K562 (cell line): ENCODE measurements around the gene CACNB2. TPM values are rescaled to one million over a fixed set of nuclear protein-coding genes. Genes with fewer than 3 reads are reported as not detected.

Source experiments
- ATAC-seq: fragments of 200-7000 bp; cut with Tn5 transposase; 3 replicates; pipeline ENCODE4 v1.9.1; 2020; ENCODE audit warnings: moderate library complexity
- Bru-seq: library from RNA; stranded (reverse); fragments of 400-500 nt; gene quantifications from one replicate; lab custom pipeline; 2021; lab: Mats Ljungman, UMichigan
- BruChase-seq, 2 experiments: library from RNA; stranded (reverse); fragments of 400-500 nt; gene quantifications; one replicate each; lab custom pipeline; 2021; lab: Mats Ljungman, UMichigan
- BruUV-seq: library from RNA; stranded (reverse); fragments of 400-500 nt; replicated peaks from 2 replicates; lab custom pipeline; 2021; lab: Mats Ljungman, UMichigan
- CTCF ChIA-PET: fragments of 300-600 bp; formaldehyde crosslinking; extraction: SDS; loops from one replicate; lab custom pipeline; 2021; ENCODE audit warnings: low intra/inter-chr PET ratio; lab: Yijun Ruan, JAX
- POLR2A ChIA-PET: fragments of 300-600, 350-650 bp; sonication (Branson Sonifier 250); formaldehyde crosslinking; extraction: SDS; loops from one replicate; lab custom pipeline; 2021; ENCODE audit warnings: antibody characterized with exemption, inconsistent platforms; lab: Yijun Ruan, JAX
- DNase-seq, 4 experiments: peaks; one replicate each; pipeline versions ENCODE4 v3.0.0 to v3.0.0-alpha.2; 2011 to 2018; ENCODE audit warnings: low spot score in 3 of 4, mixed read lengths in 3 of 4; ENCODE audit errors: extremely low read depth in 1 of 4
- FAIRE-seq: peaks from 2 replicates; lab custom pipeline; 2011; peaks lifted over from hg19 to GRCh38; lab: Jason Lieb, UNC
- H2AFZ ChIP-seq: 2 replicates; pipeline ENCODE4 v1.6.0; 2011; ENCODE audit warnings: low read depth, low read length, control low read depth, inconsistent platforms
- H3K27ac ChIP-seq: fragments of 200-600 bp; 3 replicates; pipeline ENCODE4 v1.8.0; 2011; ENCODE audit warnings: low read depth, mild to moderate bottlenecking, control low read depth, inconsistent platforms, low read length, moderate library complexity, mixed read lengths; ENCODE audit errors: extremely low read depth
- H3K27me3 ChIP-seq, 2 experiments: fragments of 300-600 bp in 1 of 2; 2 replicates in 1 of 2; 3 replicates in 1 of 2; pipeline versions ENCODE4 v1.6.0 to v1.8.0; 2011; ENCODE audit warnings: inconsistent platforms in 2 of 2, low read length in 2 of 2, mild to moderate bottlenecking in 1 of 2, mixed read lengths in 1 of 2, moderate library complexity in 1 of 2; ENCODE audit not compliant: control insufficient read depth in 2 of 2, insufficient read depth in 2 of 2
- H3K36me3 ChIP-seq: fragments of 300-600 bp; 3 replicates; pipeline ENCODE4 v1.8.0; 2011; ENCODE audit warnings: mild to moderate bottlenecking, low read length, inconsistent platforms; ENCODE audit not compliant: control insufficient read depth, insufficient read depth
- H3K4me1 ChIP-seq, 2 experiments: fragments of 200-600 bp in 1 of 2; replicated peaks in 1 of 2; 2 replicates in 1 of 2; 3 replicates in 1 of 2; pipeline versions ENCODE4 v1.5.1 to v1.8.0; 2011; ENCODE audit warnings: inconsistent platforms in 2 of 2, low read length in 2 of 2, mild to moderate bottlenecking in 1 of 2, mixed read lengths in 1 of 2, moderate library complexity in 1 of 2; ENCODE audit not compliant: control insufficient read depth in 2 of 2, insufficient read depth in 2 of 2
- H3K4me2 ChIP-seq: 2 replicates; pipeline ENCODE4 v1.6.1; 2011; ENCODE audit warnings: low read length, control low read depth, inconsistent platforms, mixed read lengths; ENCODE audit not compliant: insufficient read depth
- H3K4me3 ChIP-seq: fragments of 200-600 bp; sonication (generic), shearing (Covaris generic); 2 replicates; pipeline ENCODE4 v1.5.1; 2016; ENCODE audit warnings: control low read depth, inconsistent platforms
- H3K79me2 ChIP-seq: fragments of 200-600 bp; 3 replicates; pipeline ENCODE4 v1.8.0; 2011; ENCODE audit warnings: low read length, inconsistent platforms; ENCODE audit not compliant: control insufficient read depth, insufficient read depth
- H3K9ac ChIP-seq, 2 experiments: 2 replicates each; pipeline versions ENCODE4 v1.6.0 to v1.6.1; 2011; ENCODE audit warnings: low read depth in 2 of 2, low read length in 2 of 2, control low read depth in 1 of 2, inconsistent platforms in 1 of 2, mild to moderate bottlenecking in 1 of 2, mixed read lengths in 1 of 2; ENCODE audit not compliant: insufficient read depth in 1 of 2
- H3K9me1 ChIP-seq: one replicate; pipeline ENCODE4 v1.6.0; 2011; ENCODE audit warnings: inconsistent platforms, mild to moderate bottlenecking, low read length, moderate library complexity; ENCODE audit not compliant: control insufficient read depth, insufficient read depth
- H3K9me3 ChIP-seq: replicated peaks from 2 replicates; pipeline ENCODE4 v1.5.1; 2011; ENCODE audit warnings: low read depth, low read length, inconsistent platforms; ENCODE audit not compliant: control insufficient read depth, insufficient read depth
- H4K20me1 ChIP-seq: replicated peaks from 2 replicates; pipeline ENCODE4 v1.6.1; 2011; ENCODE audit warnings: low read length, inconsistent platforms, mixed read lengths; ENCODE audit not compliant: control insufficient read depth, insufficient read depth
- ARID1B ChIP-seq: fragments of 450-650 bp; IDR thresholded peaks from 2 replicates; pipeline ENCODE4 v1.6.1; 2016; ENCODE audit warnings: antibody characterized with exemption, mild to moderate bottlenecking, inconsistent platforms
- ATF3 ChIP-seq, 2 experiments: fragments of 450-650 bp in 1 of 2; sonication (generic) in 1 of 2; formaldehyde crosslinking in 1 of 2; IDR thresholded peaks in 1 of 2; conservative IDR thresholded peaks in 1 of 2; 2 replicates each; pipeline versions ENCODE4 v1.6.1 to v1.8.1; 2016 to 2023; ENCODE audit warnings: mild to moderate bottlenecking in 2 of 2, moderate library complexity in 2 of 2, inconsistent platforms in 1 of 2, missing genetic modification reagents in 1 of 2
- HEY1 ChIP-seq: fragments of 250-450 bp; sonication (Bioruptor Pico); IDR thresholded peaks from 2 replicates; pipeline ENCODE4 v1.5.0; 2020; ENCODE audit warnings: mild to moderate bottlenecking, moderate library complexity, borderline replicate concordance
- NFE2L1 ChIP-seq: fragments of 450-650 bp; IDR thresholded peaks from 2 replicates; pipeline ENCODE4 v1.6.1; 2016; ENCODE audit warnings: missing genetic modification characterization, low read depth, mild to moderate bottlenecking, missing compliant biosample characterization, moderate library complexity, borderline replicate concordance
- RBM34 ChIP-seq: fragments of 200-400 bp; formaldehyde crosslinking; IDR thresholded peaks from 2 replicates; pipeline ENCODE4 v1.6.1; 2018; ENCODE audit warnings: low read length, borderline replicate concordance; ENCODE audit not compliant: insufficient read depth
- RNF219 ChIP-seq: fragments of 250-450 bp; sonication (Bioruptor Pico); IDR thresholded peaks from 2 replicates; pipeline ENCODE4 v1.5.0; 2022; ENCODE audit warnings: mild to moderate bottlenecking
- SMARCA4 ChIP-seq: fragments of 450-650 bp; IDR thresholded peaks from 2 replicates; pipeline ENCODE4 v1.6.1; 2016
- SRSF9 ChIP-seq: fragments of 200-400 bp; formaldehyde crosslinking; IDR thresholded peaks from 2 replicates; pipeline ENCODE4 v1.6.1; 2017; ENCODE audit warnings: low read depth, low read length, borderline replicate concordance
- ZNF449 ChIP-seq: fragments of 250-450 bp; sonication (Bioruptor Pico); IDR thresholded peaks from 2 replicates; pipeline ENCODE4 v1.8.0; 2022; ENCODE audit warnings: moderate library complexity, mild to moderate bottlenecking, inconsistent platforms
- WGBS: fragments of 100-300 bp; shearing (Covaris generic); methylation state at CpG from one replicate; pipeline ENCODE4 v1.1.6; 2016; ENCODE audit warnings: low coverage, mixed read lengths; ENCODE audit not compliant: insufficient coverage; ENCODE audit errors: missing lambda C conversion rate; 5-methylcytosine and 5-hydroxymethylcytosine counted together
- in situ Hi-C: fragments of 300-500 bp; cut with MboI; formaldehyde crosslinking; loops from 4 replicates; pipeline ENCODE4 v1.15.0; 2018; ENCODE audit warnings: inconsistent platforms, mixed read lengths
- intact Hi-C: fragments of 100-400 bp; cut with micrococcal nuclease; formaldehyde crosslinking; loops from 2 replicates; pipeline ENCODE4 v1.14.2; 2022
- long read RNA-seq, 3 experiments: library from polyadenylated mRNA in 2 of 3; library from RNA in 1 of 3; unstranded in 2 of 3; stranded (forward) in 1 of 3; transcript quantifications; one replicate each; pipeline ENCODE4 v2.0.0, GENCODE V29; 2019 to 2022
- polyA minus RNA-seq, 3 experiments: library from RNA; depleted of rRNA, polyadenylated mRNA; stranded (reverse); fragments of >200 nt; gene quantifications; 2 replicates each; pipeline ENCODE4 v1.2.3, GENCODE V29; 2011
- polyA plus RNA-seq, 8 experiments: library from polyadenylated mRNA; depleted of rRNA in 4 of 8; stranded (reverse) in 5 of 8; unstranded in 3 of 8; fragments of >200 nt; fragmentation: Nextera tagmentation in 2 of 8; fragmentation: Illumina TruSeq in 1 of 8; extraction: Ambion mirVana in 2 of 8; extraction: Trizol in 1 of 8; gene quantifications; 2 replicates each; pipeline versions ENCODE4 v1.2.1 to v1.2.3, GENCODE V29; 2011 to 2014; ENCODE audit warnings: inconsistent platforms in 1 of 8, missing spikeins in 1 of 8
- total RNA-seq, 7 experiments: library from RNA; depleted of rRNA in 6 of 7; stranded (reverse); fragments of >200 nt in 6 of 7; fragmentation: Illumina TruSeq in 2 of 7; extraction: Trizol in 2 of 7; gene quantifications; 2 replicates each; pipeline versions ENCODE4 v1.2.1 to v1.2.3, GENCODE V29; 2011 to 2021; ENCODE audit warnings: low replicate concordance in 1 of 7

CACNB2 gene
- total RNA-seq (2011; cell fraction: chromatin; rRNA removed; ENCODE audit: low replicate concordance) = 0.09 TPM in 1 of 2 replicates, not detected in the other
- total RNA-seq (2011; cell fraction: nucleolus; rRNA removed) = not detected in 2 replicates
- total RNA-seq (2011; cell fraction: nucleoplasm; rRNA removed) = 0.08 TPM in 1 of 2 replicates, not detected in the other
- not detected in 2 replicates for total RNA-seq (2014; rRNA removed)
- total RNA-seq (2014; rRNA removed; fragmentation: Illumina TruSeq; extraction: Trizol) = not detected in 2 replicates
- total RNA-seq (2015; rRNA removed; fragmentation: Illumina TruSeq; extraction: Trizol) = not detected in 2 replicates
- 0.09 TPM in 1 of 2 replicates, not detected in the other for total RNA-seq (2021)
- polyA plus RNA-seq (2011; rRNA removed) = not detected in 2 replicates
- polyA plus RNA-seq (2011; cell fraction: cytosol; rRNA removed) = not detected in 2 replicates
- polyA plus RNA-seq (2011; cell fraction: nucleus; rRNA removed) = not detected in 2 replicates
- 0.57 and 0.65 TPM in 2 replicates for polyA plus RNA-seq (2012)
- polyA plus RNA-seq (2014; fragmentation: Illumina TruSeq; extraction: Trizol) = not detected in 2 replicates
- polyA plus RNA-seq (2014; fragmentation: Nextera tagmentation; extraction: Ambion mirVana) = 1 to 10 TPM; 1.8 to 2.2 TPM
- not detected in 2 replicates for polyA plus RNA-seq (2014; rRNA removed)
- polyA minus RNA-seq (2011; rRNA and poly(A)+ RNA removed) = 0.11 TPM in 1 of 2 replicates, not detected in the other
- not detected in 2 replicates for polyA minus RNA-seq (2011; cell fraction: cytosol; rRNA and poly(A)+ RNA removed)
- polyA minus RNA-seq (2011; cell fraction: nucleus; rRNA and poly(A)+ RNA removed) = not detected in 2 replicates
- Bru-seq, nascent RNA = percentile 0 among the genes with signal in this experiment
- BruChase-seq, experiment 1, labeled RNA remaining after a 2-hour chase = percentile 2 among the genes with signal in this experiment
- BruChase-seq, experiment 2, labeled RNA remaining after a 6-hour chase = percentile 0 among the genes with signal in this experiment
- long read RNA-seq, experiment 1, partial matches to known transcripts = 0 of 4 reads
- long read RNA-seq, experiment 1, other reads (novel, unspliced or antisense) = 4 of 4 reads
- long read RNA-seq, experiment 2 = 0 reads
- long read RNA-seq, experiment 3 = 0 reads

GRCh38 chr10:18140149-18140956, at the start of gene CACNB2:
Gene CACNB2, plus strand, starts transcription at chr10:18140424.
- H3K4me3 ChIP-seq = no peak within 1 kb of the TSS
- peaks cover 7 to 22% of the 10 kb centered on the region in 2 experiments; a peak in 4 of 5 replicates for H3K27me3 ChIP-seq
- H3K9me3 ChIP-seq = no peaks in the 10 kb centered on the region
- DNase-seq = no peak
- ATAC-seq = no peak
- H4K20me1 ChIP-seq = no peaks in the 10 kb centered on the region
- peaks cover 0 to 10% of the 10 kb centered on the region in 2 experiments; a peak in 2 of 5 replicates for H3K4me1 ChIP-seq
- WGBS = 23% methylated on average over 37 of the region's 100 CpGs
- no peaks in the 10 kb centered on the region for H3K36me3 ChIP-seq
- POLR2A ChIA-PET = no interaction called here
- H3K9ac ChIP-seq = no peak within 1 kb of the TSS
- no TSS peak for BruUV-seq
- intact Hi-C loops (no loop called here), in situ Hi-C loops (no loop called here)
- H3K79me2 ChIP-seq = no peaks in the 10 kb centered on the region
- no peak for FAIRE-seq
- no peaks in the 10 kb centered on the region for H3K9me1 ChIP-seq
- no peak within 1 kb of the TSS for H3K27ac ChIP-seq
- no peak within 1 kb of the TSS for H3K4me2 ChIP-seq
- CTCF ChIA-PET = no interaction called here
- H2AFZ ChIP-seq = no peak within 1 kb of the TSS
- TF ChIP-seq RNF219 (no peak), HEY1 (CRISPR knock-in tag) (no peak), NFE2L1 (tag) (no peak), ATF3 (IDR thresholded peaks at IDR 0.05) (no peak), ATF3 (CRISPR knock-in tag; conservative IDR thresholded peaks at IDR 0.05) (no peak), SMARCA4 (no peak), ZNF449 (CRISPR knock-in tag) (no peak), SRSF9 (no peak), RBM34 (no peak), ARID1B (no peak)
